ENCODE results near the gene ZNF792. TPM values are rescaled to one million over a fixed set of nuclear protein-coding genes. Genes with fewer than 3 reads are reported as not detected.
A peak's percentile ranks its signal among the peaks of the same experiment; 100 is the strongest.
"Not testable (repeated sequence)": the region's sequence is repeated elsewhere in the genome, so short reads cannot be mapped to it uniquely, and the experiment has no call there.

Gene ZNF792
- total RNA-seq, 1 donor from 2014 or later: 6.8 TPM

GRCh38 chr19:35005256-35005977 lies 41.4 kb upstream of the ZNF792 start:
- H3K4me3 Mint-ChIP-seq: no peak overlapping the region
- peaks cover 29% of the 10 kb centered on the region for H3K36me3 Mint-ChIP-seq (ENCODE audit: low read depth)
- no peaks in the 10 kb centered on the region for H3K9me3 Mint-ChIP-seq
- intact Hi-C loops (cut with micrococcal nuclease): no loop called here
- no peak for DNase-seq (ENCODE audit: low spot score)
- peaks cover 39% of the 10 kb centered on the region for H3K4me1 Mint-ChIP-seq (ENCODE audit: low read depth)
- H3K27ac Mint-ChIP-seq: no peak overlapping the region
- no peaks in the 10 kb centered on the region for H3K27me3 Mint-ChIP-seq (ENCODE audit: insufficient read depth)

- Mint-ChIP-seq H3K36me3 (ENCODE audit: low read depth) (peaks cover 25% of the 10 kb centered on the region), H3K27ac (no peak overlapping the region), H3K9me3 (no peaks in the 10 kb centered on the region), H3K4me3 (no peak overlapping the region), H3K27me3 (ENCODE audit: insufficient read depth) (no peaks in the 10 kb centered on the region), H3K4me1 (ENCODE audit: low read depth) (peaks cover 36% of the 10 kb centered on the region)
- DNase-seq (ENCODE audit: low spot score): no peak
- intact Hi-C loops (cut with micrococcal nuclease): loop anchor here (5.0 kb wide), 3 partner anchors 42 to 272 kb away; partner anchors contain the start of genes ZNF181, ZNF599 and ZNF792
Observed at GRCh38 chr19:35004517-35005255, 40.7 kb upstream of the ZNF792 start.

- DNase-seq (ENCODE audit: low spot score): no peak
- Mint-ChIP-seq H3K27ac (peak overlapping the region; percentile 95), H3K9me3 (no peaks in the 10 kb centered on the region), H3K36me3 (ENCODE audit: low read depth) (peaks cover 25% of the 10 kb centered on the region), H3K4me1 (ENCODE audit: low read depth) (peaks cover 55% of the 10 kb centered on the region), H3K27me3 (ENCODE audit: insufficient read depth) (no peaks in the 10 kb centered on the region), H3K4me3 (peak overlapping the region; percentile 98)
- intact Hi-C loops (cut with micrococcal nuclease): loop anchor here (5.0 kb wide), 3 partner anchors 40 to 270 kb away; partner anchors contain the start of genes ZNF181, ZNF599 and ZNF792
Observed at GRCh38 chr19:35002037-35002535, 38.1 kb upstream of the ZNF792 start.

GRCh38 chr19:35000647-35001501 lies 36.8 kb upstream of the ZNF792 start:
- peak; percentile 44 for DNase-seq (ENCODE audit: low spot score)
- Mint-ChIP-seq H3K36me3 (ENCODE audit: low read depth) (peaks cover 20% of the 10 kb centered on the region), H3K27ac (peak overlapping the region; percentile 95), H3K9me3 (no peaks in the 10 kb centered on the region), H3K4me1 (ENCODE audit: low read depth) (peaks cover 59% of the 10 kb centered on the region), H3K4me3 (peak overlapping the region; percentile 98), H3K27me3 (ENCODE audit: insufficient read depth) (no peaks in the 10 kb centered on the region)
- intact Hi-C loops (cut with micrococcal nuclease): loop anchor here (1.0 to 5.0 kb wide), 5 partner anchors 11 to 269 kb away; partner anchors contain the start of genes ZNF181, ZNF599 and ZNF792

- intact Hi-C loops (cut with micrococcal nuclease): loop anchor here (1.0 to 5.0 kb wide), 5 partner anchors 10 to 268 kb away; partner anchors contain the start of genes ZNF181, ZNF599 and ZNF792
- Mint-ChIP-seq H3K36me3 (ENCODE audit: low read depth) (peaks cover 16% of the 10 kb centered on the region), H3K27ac (no peak overlapping the region), H3K27me3 (ENCODE audit: insufficient read depth) (no peaks in the 10 kb centered on the region), H3K9me3 (no peaks in the 10 kb centered on the region), H3K4me3 (no peak overlapping the region), H3K4me1 (ENCODE audit: low read depth) (peaks cover 59% of the 10 kb centered on the region)
- no peak for DNase-seq (ENCODE audit: low spot score)
Observed at GRCh38 chr19:35000338-35000646, 36.3 kb upstream of the ZNF792 start.

GRCh38 chr19:34999498-35000337 lies 35.7 kb upstream of the ZNF792 start, which contains the start of gene GRAMD1A:
Gene GRAMD1A (plus strand): TSS chr19:35000323. CDS start chr19:35000479, 156 bp downstream.
- H3K27ac Mint-ChIP-seq: peak within 1 kb of the TSS; percentile 96
- peaks cover 16% of the 10 kb centered on the region for H3K36me3 Mint-ChIP-seq (ENCODE audit: low read depth)
- intact Hi-C loops (cut with micrococcal nuclease): loop anchor here (1.0 to 5.0 kb wide), 5 partner anchors 9 to 267 kb away; partner anchors contain the start of genes ZNF181, ZNF599 and ZNF792
- DNase-seq (ENCODE audit: low spot score): peak; percentile 71
- peak within 1 kb of the TSS; percentile 98 for H3K4me3 Mint-ChIP-seq
- H3K27me3 Mint-ChIP-seq (ENCODE audit: insufficient read depth): no peaks in the 10 kb centered on the region
- no peaks in the 10 kb centered on the region for H3K9me3 Mint-ChIP-seq
- H3K4me1 Mint-ChIP-seq (ENCODE audit: low read depth): peaks cover 59% of the 10 kb centered on the region

GRCh38 chr19:34998777-34999497 lies 34.9 kb upstream of the ZNF792 start:
- Mint-ChIP-seq H3K4me3 (peak overlapping the region; percentile 86), H3K36me3 (ENCODE audit: low read depth) (peaks cover 16% of the 10 kb centered on the region), H3K4me1 (ENCODE audit: low read depth) (peaks cover 52% of the 10 kb centered on the region), H3K27me3 (ENCODE audit: insufficient read depth) (no peaks in the 10 kb centered on the region), H3K9me3 (no peaks in the 10 kb centered on the region), H3K27ac (peak overlapping the region; percentile 96)
- no peak for DNase-seq (ENCODE audit: low spot score)
- intact Hi-C loops (cut with micrococcal nuclease): no loop called here

- H3K27me3 Mint-ChIP-seq (ENCODE audit: insufficient read depth); H3K9me3 Mint-ChIP-seq; H3K4me3 Mint-ChIP-seq; DNase-seq (ENCODE audit: low spot score); intact Hi-C loops (cut with micrococcal nuclease): not testable (repeated sequence)
- Mint-ChIP-seq H3K36me3 (ENCODE audit: low read depth) (peaks cover 16% of the 10 kb centered on the region), H3K4me1 (ENCODE audit: low read depth) (peaks cover 46% of the 10 kb centered on the region), H3K27ac (peak overlapping the region; percentile 86)
Observed at GRCh38 chr19:34998224-34998623, 34.2 kb upstream of the ZNF792 start.

- intact Hi-C loops (cut with micrococcal nuclease): no loop called here
- H3K4me1 Mint-ChIP-seq (ENCODE audit: low read depth): peaks cover 35% of the 10 kb centered on the region
- no peaks in the 10 kb centered on the region for H3K27me3 Mint-ChIP-seq (ENCODE audit: insufficient read depth)
- DNase-seq (ENCODE audit: low spot score): no peak
- H3K27ac Mint-ChIP-seq: peak overlapping the region; percentile 86
- H3K4me3 Mint-ChIP-seq: peak overlapping the region; percentile 64
- peaks cover 9% of the 10 kb centered on the region for H3K36me3 Mint-ChIP-seq (ENCODE audit: low read depth)
- H3K9me3 Mint-ChIP-seq: no peaks in the 10 kb centered on the region
Observed at GRCh38 chr19:34997071-34997617, 33.1 kb upstream of the ZNF792 start.

GRCh38 chr19:34995551-34995950 lies 31.5 kb upstream of the ZNF792 start:
- intact Hi-C loops (cut with micrococcal nuclease): no loop called here
- Mint-ChIP-seq H3K27ac (no peak overlapping the region), H3K4me1 (ENCODE audit: low read depth) (peaks cover 32% of the 10 kb centered on the region), H3K9me3 (peaks cover 13% of the 10 kb centered on the region), H3K27me3 (ENCODE audit: insufficient read depth) (no peaks in the 10 kb centered on the region), H3K36me3 (ENCODE audit: low read depth) (peaks cover 1% of the 10 kb centered on the region), H3K4me3 (no peak overlapping the region)
- DNase-seq (ENCODE audit: low spot score): no peak

All from activated T-helper 1 cell treated with anti-CD3 and anti-CD28 coated beads, Interleukin-12 subunit alpha, Interleukin-12 subunit beta, Interleukin-2, Interleukin-4 antibody, amounts not matched to agents 30 ng/mL and 10 ng/mL and 1 ng/mL, durations not matched to agents 14 hours and 24 hours and 36 hours (primary cell).